NT2/D1 (cell line): ENCODE results near the gene STIM2.

ENCODE experiments used
- DNase-seq: peaks from one replicate; pipeline ENCODE4 v3.0.0-alpha.2; 2011; ENCODE audit warnings: low read depth, low spot score
- H3K27me3 ChIP-seq: 2 replicates; pipeline ENCODE4 v1.6.0; 2011; ENCODE audit warnings: mild to moderate bottlenecking; ENCODE audit not compliant: insufficient read length, insufficient read depth
- H3K36me3 ChIP-seq: 2 replicates; pipeline ENCODE4 v1.6.1; 2011; ENCODE audit warnings: mild to moderate bottlenecking, low read length, mixed read lengths; ENCODE audit not compliant: insufficient read depth, insufficient read length
- H3K4me1 ChIP-seq: 2 replicates; pipeline ENCODE4 v1.5.1; 2011; ENCODE audit not compliant: insufficient read depth, insufficient read length
- H3K4me3 ChIP-seq: 2 replicates; pipeline ENCODE4 v1.5.1; 2011; ENCODE audit warnings: low read depth; ENCODE audit not compliant: insufficient read length
- H3K9ac ChIP-seq: 2 replicates; pipeline ENCODE4 v1.6.0; 2011; ENCODE audit warnings: low read depth; ENCODE audit not compliant: insufficient read length
- H3K9me3 ChIP-seq: 2 replicates; pipeline ENCODE4 v1.5.1; 2011; ENCODE audit warnings: mild to moderate bottlenecking, low read length; ENCODE audit not compliant: insufficient read depth
- SUZ12 ChIP-seq: IDR thresholded peaks from 2 replicates; pipeline ENCODE4 v1.6.1; 2011; ENCODE audit not compliant: insufficient read length, insufficient read depth; ENCODE audit errors: extremely low read depth
- YY1 ChIP-seq: IDR thresholded peaks from 2 replicates; pipeline ENCODE4 v1.6.1; 2011; ENCODE audit not compliant: insufficient read length, insufficient read depth
- ZNF274 ChIP-seq: IDR thresholded peaks from 2 replicates; pipeline ENCODE4 v1.6.1; 2011; ENCODE audit warnings: mild to moderate bottlenecking, low read depth, low read length

Gene STIM2

GRCh38 chr4:26931451-26931850, 70.8 kb downstream of the STIM2 start:
- H3K36me3 ChIP-seq, result no peaks in the 10 kb centered on the region
- H3K9ac ChIP-seq, result no peak overlapping the region
- H3K4me1 ChIP-seq, result no peaks in the 10 kb centered on the region
- no peak for TF ChIP-seq ZNF274
- TF ChIP-seq YY1, result no peak
- no peak for TF ChIP-seq SUZ12
- no peak overlapping the region for H3K4me3 ChIP-seq
- H3K27me3 ChIP-seq, result no peaks in the 10 kb centered on the region
- DNase-seq, result no peak
- H3K9me3 ChIP-seq, result no peaks in the 10 kb centered on the region

GRCh38 chr4:26931966-26932365, 71.3 kb downstream of the STIM2 start:
- Histone ChIP-seq H3K4me1 (no peaks in the 10 kb centered on the region), H3K27me3 (no peaks in the 10 kb centered on the region), H3K9ac (no peak overlapping the region), H3K9me3 (no peaks in the 10 kb centered on the region), H3K4me3 (no peak overlapping the region), H3K36me3 (no peaks in the 10 kb centered on the region)
- TF ChIP-seq SUZ12, result no peak
- TF ChIP-seq ZNF274, result no peak
- TF ChIP-seq YY1, result no peak
- no peak for DNase-seq

- H3K27me3 ChIP-seq, result no peaks in the 10 kb centered on the region
- no peaks in the 10 kb centered on the region for H3K36me3 ChIP-seq
- no peak overlapping the region for H3K4me3 ChIP-seq
- no peak for DNase-seq
- H3K9ac ChIP-seq, result no peak overlapping the region
- H3K9me3 ChIP-seq, result no peaks in the 10 kb centered on the region
- no peaks in the 10 kb centered on the region for H3K4me1 ChIP-seq
- TF ChIP-seq ZNF274, result no peak
- no peak for TF ChIP-seq YY1
Observed at GRCh38 chr4:26935397-26935796, 74.8 kb downstream of the STIM2 start.

- no peaks in the 10 kb centered on the region for H3K36me3 ChIP-seq
- no peak for TF ChIP-seq YY1
- TF ChIP-seq ZNF274, result no peak
- no peak for TF ChIP-seq SUZ12
- DNase-seq, result no peak
Observed at GRCh38 chr4:26936284-26937065, 75.8 kb downstream of the STIM2 start.

GRCh38 chr4:26937139-26937538, 76.5 kb downstream of the STIM2 start:
- Histone ChIP-seq H3K4me3 (no peak overlapping the region), H3K36me3 (no peaks in the 10 kb centered on the region), H3K4me1 (no peaks in the 10 kb centered on the region), H3K9me3 (no peaks in the 10 kb centered on the region), H3K9ac (no peak overlapping the region), H3K27me3 (no peaks in the 10 kb centered on the region)
- DNase-seq, result no peak
- TF ChIP-seq YY1 (no peak), ZNF274 (no peak), SUZ12 (no peak)

More at GRCh38 chr4:26936284-26937065, 75.8 kb downstream of the STIM2 start:
- Histone ChIP-seq H3K4me3 (no peak overlapping the region), H3K27me3 (no peaks in the 10 kb centered on the region), H3K4me1 (no peaks in the 10 kb centered on the region), H3K9ac (no peak overlapping the region), H3K9me3 (no peaks in the 10 kb centered on the region)

GRCh38 chr4:26937567-26937966, 76.9 kb downstream of the STIM2 start:
- Histone ChIP-seq H3K27me3 (no peaks in the 10 kb centered on the region), H3K36me3 (no peaks in the 10 kb centered on the region), H3K4me3 (no peak overlapping the region), H3K9ac (no peak overlapping the region), H3K9me3 (no peaks in the 10 kb centered on the region), H3K4me1 (no peaks in the 10 kb centered on the region)
- DNase-seq, result no peak
- TF ChIP-seq YY1 (no peak), SUZ12 (no peak), ZNF274 (no peak)

- Histone ChIP-seq H3K36me3 (no peaks in the 10 kb centered on the region), H3K9ac (no peak overlapping the region), H3K4me3 (no peak overlapping the region), H3K9me3 (no peaks in the 10 kb centered on the region), H3K27me3 (no peaks in the 10 kb centered on the region), H3K4me1 (no peaks in the 10 kb centered on the region)
- no peak for DNase-seq
- no peak for TF ChIP-seq ZNF274
- TF ChIP-seq YY1, result no peak
- TF ChIP-seq SUZ12, result no peak
Observed at GRCh38 chr4:26938516-26938915, 77.9 kb downstream of the STIM2 start.
